Measurements from ENCODE around the gene CLMN. TPM values are rescaled to one million over a fixed set of nuclear protein-coding genes. Genes with fewer than 3 reads are reported as not detected.

Gene CLMN
- total RNA-seq, 6 experiments from 2014 or later: 0.02 TPM; not detected in 5

GRCh38 chr14:95165517-95165916 lies 154.2 kb downstream of the CLMN start:
- no peak for DNase-seq
- Mint-ChIP-seq H3K27me3 (ENCODE audit: insufficient read depth) (no peaks in the 10 kb centered on the region), H3K4me3 (no peak overlapping the region), H3K36me3 (ENCODE audit: low read depth) (no peaks in the 10 kb centered on the region), H3K9me3 (no peaks in the 10 kb centered on the region), H3K4me1 (ENCODE audit: low read depth) (no peaks in the 10 kb centered on the region), H3K27ac (no peak overlapping the region)
- TF ChIP-seq CTCF (IDR thresholded peaks at IDR 0.05): no peak

- Mint-ChIP-seq H3K27me3 (ENCODE audit: insufficient read depth) (no peaks in the 10 kb centered on the region), H3K27ac (no peak overlapping the region), H3K4me1 (ENCODE audit: low read depth) (no peaks in the 10 kb centered on the region), H3K9me3 (no peaks in the 10 kb centered on the region), H3K4me3 (no peak overlapping the region), H3K36me3 (ENCODE audit: low read depth) (no peaks in the 10 kb centered on the region)
- DNase-seq: no peak
- TF ChIP-seq CTCF (IDR thresholded peaks at IDR 0.05): no peak
Measured at GRCh38 chr14:95164506-95164905, 155.2 kb downstream of the CLMN start.

- no peak for TF ChIP-seq CTCF (IDR thresholded peaks at IDR 0.05)
- Mint-ChIP-seq H3K27me3 (ENCODE audit: insufficient read depth) (no peaks in the 10 kb centered on the region), H3K9me3 (no peaks in the 10 kb centered on the region), H3K4me3 (no peak overlapping the region), H3K27ac (no peak overlapping the region), H3K4me1 (ENCODE audit: low read depth) (no peaks in the 10 kb centered on the region), H3K36me3 (ENCODE audit: low read depth) (no peaks in the 10 kb centered on the region)
- DNase-seq: no peak
Measured at GRCh38 chr14:95163666-95164065, 156.0 kb downstream of the CLMN start.

- Mint-ChIP-seq H3K4me3 (no peak overlapping the region), H3K9me3 (no peaks in the 10 kb centered on the region), H3K27ac (no peak overlapping the region), H3K4me1 (ENCODE audit: low read depth) (peaks cover 2% of the 10 kb centered on the region), H3K27me3 (ENCODE audit: insufficient read depth) (no peaks in the 10 kb centered on the region), H3K36me3 (ENCODE audit: low read depth) (no peaks in the 10 kb centered on the region)
- TF ChIP-seq CTCF (IDR thresholded peaks at IDR 0.05): no peak
- no peak for DNase-seq
Measured at GRCh38 chr14:95163132-95163531, 156.6 kb downstream of the CLMN start.

GRCh38 chr14:95162641-95163040 lies 157.1 kb downstream of the CLMN start:
- H3K27me3 Mint-ChIP-seq (ENCODE audit: insufficient read depth): peaks cover 2% of the 10 kb centered on the region; the same call in 1 of the 2 replicates
- H3K27ac Mint-ChIP-seq: no peak overlapping the region

More at GRCh38 chr14:95162641-95163040, 157.1 kb downstream of the CLMN start:
- TF ChIP-seq CTCF (IDR thresholded peaks at IDR 0.05): no peak
- DNase-seq: no peak
- Mint-ChIP-seq H3K36me3 (ENCODE audit: low read depth) (no peaks in the 10 kb centered on the region), H3K9me3 (no peaks in the 10 kb centered on the region), H3K4me3 (no peak overlapping the region), H3K4me1 (ENCODE audit: low read depth) (peaks cover 5% of the 10 kb centered on the region)
